Tibial nerve (tissue), 4 donors: ENCODE data around the gene TPCN1. TPM values are rescaled to one million over a fixed set of nuclear protein-coding genes. Genes with fewer than 3 reads are reported as not detected.

ENCODE experiments used
- DNase-seq, 2 donors: peaks; one replicate each; pipeline ENCODE4 v3.0.0-alpha.2; 2019; ENCODE audit warnings: low spot score in 2 of 2
- H3K27ac ChIP-seq, 4 donors: fragments of 200-600 bp; sonication (generic) in 3 of 4; one replicate each; pipeline ENCODE4 v1.5.1; 2017 to 2019; ENCODE audit warnings: mild to moderate bottlenecking in 1 of 4
- H3K27me3 ChIP-seq, 2 donors: fragments of 200-600 bp; sonication (generic) in 1 of 2; one replicate each; pipeline versions ENCODE4 v1.5.1 to v1.6.0; 2017 to 2019
- H3K36me3 ChIP-seq, 3 donors: fragments of 200-600 bp; sonication (generic); one replicate each; pipeline ENCODE4 v1.5.1; 2018 to 2019
- H3K4me1 ChIP-seq, 4 donors: fragments of 200-600 bp; sonication (generic) in 3 of 4; one replicate each; pipeline ENCODE4 v1.5.1; 2017 to 2019
- H3K4me3 ChIP-seq, 4 donors: fragments of 200-600 bp; sonication (generic) in 3 of 4; one replicate each; pipeline ENCODE4 v1.5.1; 2017 to 2019; ENCODE audit warnings: mild to moderate bottlenecking in 1 of 4, moderate library complexity in 1 of 4
- H3K9me3 ChIP-seq, 4 donors: fragments of 200-600 bp; sonication (generic) in 3 of 4; one replicate each; pipeline ENCODE4 v1.5.1; 2017 to 2019
- CTCF ChIP-seq, 5 experiments: fragments of 200-600 bp in 3 of 5; fragments of 450-650 bp in 2 of 5; sonication (generic) in 3 of 5; IDR thresholded peaks; one replicate each; pipeline ENCODE4 v1.5.1; 2016 to 2019; ENCODE audit warnings: antibody characterized with exemption in 5 of 5, mild to moderate bottlenecking in 3 of 5, moderate library complexity in 2 of 5
- EP300 ChIP-seq, 2 donors: sonication (generic); formaldehyde crosslinking; IDR thresholded peaks; one replicate each; pipeline ENCODE4 v1.6.1; 2017; ENCODE audit warnings: antibody characterized with exemption in 2 of 2, mild to moderate bottlenecking in 1 of 2
- POLR2A ChIP-seq, 2 donors: fragments of 450-650 bp; IDR thresholded peaks; one replicate each; pipeline ENCODE4 v1.6.1; 2017; ENCODE audit warnings: antibody characterized with exemption in 2 of 2, mild to moderate bottlenecking in 2 of 2, moderate library complexity in 2 of 2
- WGBS, 2 donors: methylation state at CpG; one replicate each; pipeline ENCODE4 v1.1.5; 2018; 5-methylcytosine and 5-hydroxymethylcytosine counted together
- total RNA-seq, 4 donors: library from RNA; depleted of rRNA; stranded (reverse); fragments of >200 nt; gene quantifications; one replicate each; pipeline ENCODE4 v1.1.0, GENCODE V29; 2016

TPCN1 gene
- total RNA-seq, 4 donors from 2014 or later, result 62.7 to 77.6 (median 69.8) TPM

DNA sequence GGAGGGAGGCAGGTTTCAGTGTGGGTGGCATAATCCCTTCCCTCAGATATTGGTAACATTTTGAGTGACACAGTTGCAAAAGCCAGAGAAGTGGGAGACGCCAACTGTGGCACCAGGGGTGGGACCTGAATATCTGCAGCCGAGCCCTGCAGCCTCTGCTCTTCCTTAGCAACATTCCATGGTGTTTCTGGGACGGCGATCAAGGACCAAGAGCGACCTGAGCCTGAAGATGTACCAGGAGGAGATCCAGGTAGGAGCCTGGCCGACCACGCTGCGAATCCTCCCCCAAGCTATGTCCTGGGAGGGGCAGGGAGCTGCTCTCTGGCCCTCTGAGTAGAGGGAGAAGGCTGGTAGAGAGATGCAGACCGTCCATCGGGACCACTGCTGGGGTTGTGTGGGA lies 71.8 kb downstream of the TPCN1 start:
- WGBS, 2 donors, result 92 to 95% methylated on average over 10 of the region's 10 CpGs
- Histone ChIP-seq H3K4me3 (no peak overlapping the region), H3K27me3 (no peaks in the 10 kb centered on the region), H3K36me3 (peaks cover 5 to 100% (median 14%) of the 10 kb centered on the region in 3 donors), H3K27ac (peak overlapping the region in 1 of 4 donors; percentile 53), H3K4me1 (peaks cover 0 to 12% (median 1%) of the 10 kb centered on the region in 4 donors), H3K9me3 (no peaks in the 10 kb centered on the region)
- no peak for DNase-seq
- TF ChIP-seq POLR2A (IDR thresholded peaks at IDR 0.05) (no peak), CTCF (IDR thresholded peaks at IDR 0.05) (no peak), EP300 (IDR thresholded peaks at IDR 0.05) (no peak)

DNA sequence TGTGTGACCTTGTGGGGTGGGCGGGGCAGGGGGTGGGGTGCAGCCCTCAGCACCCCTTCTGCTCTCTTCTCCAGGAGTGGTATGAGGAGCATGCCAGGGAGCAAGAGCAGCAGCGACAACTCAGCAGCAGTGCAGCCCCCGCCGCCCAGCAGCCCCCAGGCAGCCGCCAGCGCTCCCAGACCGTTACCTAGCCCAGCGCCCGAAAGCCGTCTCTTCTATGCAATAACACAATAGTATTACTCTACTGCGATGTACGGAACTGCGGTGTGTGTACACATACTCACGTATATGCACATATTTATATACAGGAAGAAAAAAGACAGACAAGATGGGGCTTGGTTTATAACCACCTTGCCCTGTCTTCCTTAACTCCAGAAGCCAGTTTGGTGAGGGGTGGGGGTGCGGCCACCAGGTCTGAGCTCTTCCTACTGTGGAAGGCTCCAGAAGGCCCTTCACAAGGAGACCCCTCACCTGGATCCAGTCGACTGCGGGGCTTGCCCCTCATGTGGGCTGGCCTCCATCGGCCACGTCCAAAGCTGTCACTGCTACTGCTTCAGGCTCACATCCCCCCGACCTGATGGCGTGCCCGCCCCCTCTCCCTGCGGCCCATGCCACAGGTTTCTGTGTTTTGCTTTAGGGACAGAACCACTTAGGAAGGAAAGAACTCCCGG lies 74.8 kb downstream of the TPCN1 start:
- peaks cover 0 to 30% (median 13%) of the 10 kb centered on the region in 4 donors for H3K4me1 ChIP-seq
- H3K9me3 ChIP-seq, result no peaks in the 10 kb centered on the region
- DNase-seq, result no peak
- WGBS, 2 donors, result 89 to 93% methylated on average over 23 to 24 of the region's 24 CpGs
- H3K27ac ChIP-seq, result no peak overlapping the region
- no peak overlapping the region for H3K4me3 ChIP-seq
- H3K36me3 ChIP-seq, result peaks cover 5 to 98% (median 11%) of the 10 kb centered on the region in 3 donors
- TF ChIP-seq POLR2A (IDR thresholded peaks at IDR 0.05) (no peak), EP300 (IDR thresholded peaks at IDR 0.05) (no peak), CTCF (IDR thresholded peaks at IDR 0.05) (no peak)
- H3K27me3 ChIP-seq, result no peaks in the 10 kb centered on the region

GRCh38 chr12:113296557-113297213 lies 75.4 kb downstream of the TPCN1 start:
- Histone ChIP-seq H3K27ac (no peak overlapping the region), H3K4me3 (no peak overlapping the region), H3K27me3 (no peaks in the 10 kb centered on the region), H3K9me3 (no peaks in the 10 kb centered on the region), H3K36me3 (peaks cover 5 to 98% (median 11%) of the 10 kb centered on the region in 3 donors), H3K4me1 (peaks cover 0 to 30% (median 13%) of the 10 kb centered on the region in 4 donors)
- no peak for TF ChIP-seq CTCF (IDR thresholded peaks at IDR 0.05)
- TF ChIP-seq POLR2A (IDR thresholded peaks at IDR 0.05), result no peak
- TF ChIP-seq EP300 (IDR thresholded peaks at IDR 0.05), result no peak
- 83 to 87% methylated on average over 20 to 23 of the region's 23 CpGs for WGBS, 2 donors
- no peak for DNase-seq

DNA sequence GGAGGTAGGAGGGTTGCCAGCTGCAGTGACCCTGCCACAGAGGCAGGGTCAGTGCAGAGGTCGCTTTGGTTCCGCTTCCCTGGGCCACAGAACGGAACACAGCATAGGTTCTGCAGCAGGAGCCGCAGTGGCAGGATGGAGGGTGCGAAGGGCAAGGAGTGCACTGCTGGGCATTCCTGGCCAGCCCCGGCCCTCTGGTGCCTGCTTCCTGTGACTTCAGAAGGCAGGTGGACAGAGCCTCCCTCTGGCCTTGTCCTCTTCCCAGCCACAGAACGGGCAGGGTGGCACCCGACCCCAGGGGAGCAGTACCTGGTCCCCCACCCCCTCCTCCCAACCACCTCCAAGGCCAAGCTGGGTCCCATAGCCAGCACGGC lies 75.9 kb downstream of the TPCN1 start:
- 67 to 70% methylated on average over 2 to 6 of the region's 9 CpGs for WGBS, 2 donors
- no peak for TF ChIP-seq CTCF (IDR thresholded peaks at IDR 0.05)
- no peak for TF ChIP-seq EP300 (IDR thresholded peaks at IDR 0.05)
- TF ChIP-seq POLR2A (IDR thresholded peaks at IDR 0.05), result no peak
- peaks cover 0 to 29% (median 13%) of the 10 kb centered on the region in 4 donors for H3K4me1 ChIP-seq

More for the DNA sequence above, 75.9 kb downstream of the TPCN1 start:
- no peaks in the 10 kb centered on the region for H3K27me3 ChIP-seq
- no peak overlapping the region for H3K4me3 ChIP-seq
- DNase-seq, result no peak
- peaks cover 5 to 98% (median 11%) of the 10 kb centered on the region in 3 donors for H3K36me3 ChIP-seq
- H3K9me3 ChIP-seq, result no peaks in the 10 kb centered on the region
- peak overlapping the region in 1 of 4 donors; percentile 6 for H3K27ac ChIP-seq
